Common myeloid progenitor, CD34-positive (primary cell): ENCODE measurements around the gene STAC3. TPM values are rescaled to one million over a fixed set of nuclear protein-coding genes. Genes with fewer than 3 reads are reported as not detected.
A peak's percentile ranks its signal among the peaks of the same experiment; 100 is the strongest.
"Not testable (repeated sequence)": the region's sequence is repeated elsewhere in the genome, so short reads cannot be mapped to it uniquely, and the experiment has no call there.

Source experiments
- CTCF ChIA-PET: fragments of 350-600 bp; sonication (Branson Sonifier 250); formaldehyde crosslinking; loops from one replicate; lab custom pipeline; 2021; ENCODE audit warnings: antibody characterized with exemption; lab: Charles Lee
- POLR2A ChIA-PET: fragments of 350-600 bp; sonication (Branson Sonifier 250); formaldehyde crosslinking; loops from one replicate; lab custom pipeline; 2021; ENCODE audit warnings: antibody characterized with exemption; lab: Charles Lee
- DNase-seq, 3 donors: peaks; one replicate each; pipeline versions ENCODE4 v3.0.0 to v3.0.0-alpha.2; 2013
- H3K27ac ChIP-seq, 2 experiments: 1 replicate in 1 of 2; 2 replicates in 1 of 2; pipeline ENCODE4 v1.7.0; 2013; ENCODE audit warnings: inconsistent platforms in 2 of 2, low read length in 2 of 2, mild to moderate bottlenecking in 2 of 2, low read depth in 1 of 2, moderate library complexity in 1 of 2; ENCODE audit not compliant: severe bottlenecking in 2 of 2, insufficient read depth in 1 of 2, poor library complexity in 1 of 2
- H3K27me3 ChIP-seq, 5 experiments: replicated peaks in 2 of 5; 1 replicate in 3 of 5; 2 replicates in 2 of 5; pipeline versions ENCODE4 v1.6.1 to v1.7.0; 2013; ENCODE audit warnings: low read length in 4 of 5, mild to moderate bottlenecking in 2 of 5, moderate library complexity in 2 of 5, inconsistent platforms in 1 of 5; ENCODE audit not compliant: insufficient read depth in 5 of 5, control insufficient read depth in 4 of 5
- H3K36me3 ChIP-seq, 4 experiments: 1 replicate in 2 of 4; 2 replicates in 2 of 4; pipeline versions ENCODE4 v1.6.1 to v1.7.0; 2013; ENCODE audit warnings: low read length in 3 of 4, control low read depth in 1 of 4, mild to moderate bottlenecking in 1 of 4; ENCODE audit not compliant: control insufficient read depth in 4 of 4, insufficient read depth in 4 of 4
- H3K4me1 ChIP-seq, 4 experiments: 1 replicate in 3 of 4; 2 replicates in 1 of 4; pipeline versions ENCODE4 v1.6.1 to v1.7.1; 2013; ENCODE audit warnings: low read length in 3 of 4, mild to moderate bottlenecking in 3 of 4, control low read depth in 1 of 4, inconsistent platforms in 1 of 4, moderate library complexity in 1 of 4; ENCODE audit not compliant: control insufficient read depth in 4 of 4, insufficient read depth in 4 of 4; ENCODE audit errors: control extremely low read depth in 1 of 4
- H3K4me3 ChIP-seq, 7 experiments: 1 replicate in 4 of 7; 2 replicates in 3 of 7; pipeline versions ENCODE4 v1.5.1 to v1.7.0; 2013; ENCODE audit warnings: mild to moderate bottlenecking in 7 of 7, low read length in 6 of 7, moderate library complexity in 6 of 7, inconsistent platforms in 2 of 7, low read depth in 2 of 7, control low read depth in 1 of 7; ENCODE audit not compliant: insufficient read depth in 4 of 7, control insufficient read depth in 1 of 7; ENCODE audit errors: extremely low read depth in 1 of 7
- H3K9me3 ChIP-seq, 5 experiments: 1 replicate in 4 of 5; 2 replicates in 1 of 5; pipeline versions ENCODE4 v1.6.1 to v1.7.1; 2013; ENCODE audit warnings: low read length in 4 of 5, mild to moderate bottlenecking in 2 of 5, inconsistent platforms in 1 of 5, low read depth in 1 of 5, moderate library complexity in 1 of 5; ENCODE audit not compliant: control insufficient read depth in 4 of 5, insufficient read depth in 2 of 5; ENCODE audit errors: control extremely low read depth in 1 of 5
- WGBS: methylation state at CpG from one replicate; pipeline ENCODE4 v1.1.5; 2013; ENCODE audit not compliant: insufficient coverage; 5-methylcytosine and 5-hydroxymethylcytosine counted together
- polyA plus RNA-seq: library from polyadenylated mRNA; unstranded; fragments of 120-200 nt; gene quantifications from one replicate; pipeline ENCODE4 v1.2.1, GENCODE V29; 2013

The STAC3 gene
- polyA plus RNA-seq, result 4.4 TPM

DNA sequence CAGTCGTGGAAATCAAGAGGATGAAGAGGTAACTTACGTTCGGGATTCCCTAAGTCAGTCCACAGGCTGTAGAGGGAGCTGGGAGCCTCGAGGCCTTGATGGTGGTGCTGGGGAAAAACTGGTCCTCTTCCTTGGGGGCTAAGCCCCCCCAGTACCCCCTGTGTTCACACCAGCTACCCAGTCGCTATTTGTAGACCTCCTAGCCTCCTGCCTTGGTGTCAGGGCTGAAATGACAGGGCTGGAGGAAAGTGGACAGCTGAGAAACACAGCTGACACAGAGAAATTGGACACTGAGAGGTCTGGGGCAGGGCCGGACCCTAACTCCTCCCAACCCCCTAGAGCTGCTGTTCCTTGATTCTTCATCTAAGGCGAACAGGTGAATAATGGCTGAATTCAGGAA, at the start of gene STAC3:
Gene STAC3 (minus strand): TSS at position 232 of the 400 bp plus-strand sequence. CDS start 1,551 bp downstream, outside the sequence.
- Histone ChIP-seq H3K9me3 (no peaks in the 10 kb centered on the region), H3K36me3 (peaks cover 0 to 16% (median 12%) of the 10 kb centered on the region in 4 experiments), H3K4me1 (peaks cover 0 to 11% (median 7%) of the 10 kb centered on the region in 4 experiments), H3K27me3 (no peaks in the 10 kb centered on the region), H3K27ac (no peak within 1 kb of the TSS), H3K4me3 (no peak within 1 kb of the TSS)
- CTCF ChIA-PET, result interaction anchor here (1.4 to 18.5 kb wide), 8 partner anchors 8 to 38 kb away, joined by 4 to 326 read pairs (median 18); partner anchors contain the start of gene SHMT2
- DNase-seq, result no peak
- 87% methylated on average over 3 of the region's 7 CpGs for WGBS
- POLR2A ChIA-PET, result interaction anchor here (0.5 to 0.6 kb wide), 3 partner anchors 263 to 408 kb away, joined by 3 to 5 read pairs (median 4); no protein-coding TSS in a partner anchor

DNA sequence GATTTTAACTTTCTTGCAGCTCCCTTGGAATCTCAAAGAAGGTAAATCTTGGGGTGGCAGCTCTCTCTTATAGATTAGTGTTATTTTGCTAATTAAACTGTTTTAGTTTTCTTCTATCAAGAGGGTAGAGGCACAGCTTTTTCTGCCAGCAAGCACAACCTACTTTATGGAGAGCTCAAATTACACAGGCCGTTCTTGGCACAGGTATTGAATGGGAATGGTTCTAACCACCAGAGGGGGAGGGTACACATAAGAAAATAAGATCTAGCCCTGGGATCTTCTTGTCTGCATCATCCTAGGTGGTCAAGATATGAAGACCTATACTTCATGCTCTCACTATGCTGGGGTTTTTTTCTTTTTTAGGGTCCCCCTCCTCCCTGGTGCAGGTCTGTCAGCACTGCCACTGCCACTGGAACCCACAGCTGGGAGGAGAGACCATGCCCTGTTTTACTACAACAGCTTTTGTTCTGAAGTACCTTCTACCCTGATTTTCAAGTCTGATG, 48.6 kb upstream of the STAC3 start:
- H3K27me3 ChIP-seq, result no peaks in the 10 kb centered on the region
- ChIA-PET POLR2A (no interaction called here), CTCF (interaction anchor here (0.9 to 27.1 kb wide), 4 partner anchors 8 to 151 kb away, joined by 3 to 518 read pairs (median 6); partner anchors contain the start of genes GLI1 and INHBE)
- H3K27ac ChIP-seq, result no peak overlapping the region
- no peaks in the 10 kb centered on the region for H3K9me3 ChIP-seq
- WGBS, result 100% methylated on average over 1 of the region's 1 CpG
- DNase-seq, result no peak
- H3K4me1 ChIP-seq, result no peaks in the 10 kb centered on the region
- peaks cover 34 to 62% (median 36%) of the 10 kb centered on the region in 4 experiments for H3K36me3 ChIP-seq
- no peak overlapping the region for H3K4me3 ChIP-seq

DNA sequence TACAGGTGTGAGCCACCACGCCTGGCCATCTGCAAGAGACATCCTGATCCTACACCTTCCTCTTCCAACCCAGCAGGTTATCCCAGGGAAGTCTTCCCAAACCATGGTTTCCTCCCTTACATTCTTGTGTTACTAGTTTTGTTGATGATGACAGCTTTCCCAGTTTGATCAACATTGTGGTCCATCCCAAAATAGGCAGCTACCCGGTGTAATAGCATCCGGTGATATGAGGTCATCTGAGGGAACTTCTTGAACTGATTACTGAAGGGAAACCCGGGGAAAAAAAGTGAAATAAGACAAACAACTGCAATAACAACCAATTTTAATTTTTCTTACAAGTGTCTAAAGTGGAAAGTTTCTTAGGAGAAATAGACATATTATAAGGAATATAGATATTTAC, 45.3 kb upstream of the STAC3 start:
- ChIA-PET CTCF (interaction anchor here (1.1 to 2.5 kb wide), 2 partner anchors 11 to 157 kb away, joined by 4 to 6 read pairs; no protein-coding TSS in a partner anchor), POLR2A (no interaction called here)
- peaks cover 30 to 66% (median 42%) of the 10 kb centered on the region in 4 experiments for H3K36me3 ChIP-seq
- H3K27me3 ChIP-seq, result no peaks in the 10 kb centered on the region
- no peaks in the 10 kb centered on the region for H3K9me3 ChIP-seq
- no peak overlapping the region for H3K4me3 ChIP-seq
- no peaks in the 10 kb centered on the region for H3K4me1 ChIP-seq
- WGBS, result no CpG with 5 or more reads among the region's 4 CpGs
- no peak overlapping the region for H3K27ac ChIP-seq
- no peak for DNase-seq

DNA sequence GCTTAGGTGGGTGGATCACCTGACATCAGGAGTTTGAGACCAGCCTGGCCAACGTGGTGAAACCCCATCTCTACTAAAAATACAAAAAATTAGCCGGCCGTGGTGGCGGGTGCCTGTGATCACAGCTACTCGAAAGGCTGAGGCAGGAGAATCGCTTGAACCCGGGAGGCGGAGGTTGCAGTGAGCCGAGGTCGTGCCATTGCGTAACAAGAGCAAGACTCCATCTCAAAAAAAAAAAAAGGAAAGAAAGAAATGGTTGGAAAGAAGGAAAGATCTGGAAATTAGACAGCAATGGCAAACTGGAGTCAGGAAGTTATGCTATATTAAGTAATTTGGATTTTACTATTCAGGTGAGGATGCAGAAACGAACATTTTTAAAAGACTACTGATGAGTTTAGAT, 31.1 kb upstream of the STAC3 start:
- CTCF ChIA-PET, result interaction anchor here (1.8 to 2.3 kb wide), 3 partner anchors 8 to 11 kb away, joined by 5 to 9 read pairs (median 7); no protein-coding TSS in a partner anchor
- 94% methylated on average over 11 of the region's 12 CpGs for WGBS
- H3K4me1 ChIP-seq, DNase-seq, H3K4me3 ChIP-seq, H3K27ac ChIP-seq, H3K27me3 ChIP-seq, H3K9me3 ChIP-seq, POLR2A ChIA-PET: not testable (repeated sequence)
- H3K36me3 ChIP-seq, result peaks cover 17 to 77% (median 41%) of the 10 kb centered on the region in 4 experiments

DNA sequence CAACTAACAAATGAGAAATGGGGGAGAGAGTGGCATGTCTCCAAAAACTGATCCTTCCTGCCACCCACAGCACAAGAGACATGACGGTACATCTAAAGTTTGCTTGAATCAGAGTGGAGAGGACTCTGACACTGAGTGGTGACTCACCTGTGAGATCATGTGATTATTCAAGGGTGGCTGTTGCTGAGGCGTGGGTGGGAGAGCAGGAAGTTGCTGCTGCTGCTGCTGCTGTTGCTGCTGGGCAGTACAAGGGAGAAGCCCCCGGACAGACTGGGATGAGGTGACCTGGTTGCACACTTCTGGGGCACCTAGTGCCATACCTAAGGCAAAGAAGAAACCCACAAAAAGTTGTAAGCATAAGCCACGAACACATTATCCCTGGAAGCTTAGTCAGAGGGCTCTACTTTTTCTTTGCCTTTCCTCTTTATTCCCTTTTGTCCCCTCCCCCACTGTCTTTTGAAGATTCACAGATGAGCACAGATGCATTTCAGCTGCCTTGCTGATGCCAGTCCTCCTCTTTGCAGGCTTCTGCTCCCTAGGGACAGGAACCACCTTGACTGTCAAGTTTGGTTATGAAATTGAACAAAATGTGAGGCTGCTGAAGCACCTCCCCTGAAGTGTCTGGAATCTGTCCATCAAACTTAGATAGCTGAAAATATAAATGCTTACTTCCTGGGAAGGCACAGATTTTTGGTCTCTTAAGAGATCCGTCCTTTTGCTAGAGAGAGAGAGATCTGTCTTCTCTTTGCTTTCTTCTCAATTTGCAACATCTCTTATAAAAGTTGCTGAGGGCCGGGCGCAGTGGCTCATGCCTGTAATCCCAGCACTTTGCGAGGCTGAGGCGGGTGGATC, 29.4 kb upstream of the STAC3 start:
- H3K4me1 ChIP-seq, result peaks cover 0 to 9% (median 6%) of the 10 kb centered on the region in 4 experiments
- POLR2A ChIA-PET, result no interaction called here
- H3K9me3 ChIP-seq, result no peaks in the 10 kb centered on the region
- WGBS, result 81% methylated on average over 6 of the region's 9 CpGs
- H3K27ac ChIP-seq, result peak overlapping the region in 1 of 2 experiments; percentile 49
- peaks cover 12 to 67% (median 34%) of the 10 kb centered on the region in 4 experiments for H3K36me3 ChIP-seq
- CTCF ChIA-PET, result interaction anchor here (1.0 to 2.3 kb wide), 2 partner anchors 9 to 172 kb away, joined by 3 to 7 read pairs; no protein-coding TSS in a partner anchor
- H3K27me3 ChIP-seq, result no peaks in the 10 kb centered on the region
- no peak overlapping the region for H3K4me3 ChIP-seq
- DNase-seq, result peak; percentile 26 to 77 (median 68)

DNA sequence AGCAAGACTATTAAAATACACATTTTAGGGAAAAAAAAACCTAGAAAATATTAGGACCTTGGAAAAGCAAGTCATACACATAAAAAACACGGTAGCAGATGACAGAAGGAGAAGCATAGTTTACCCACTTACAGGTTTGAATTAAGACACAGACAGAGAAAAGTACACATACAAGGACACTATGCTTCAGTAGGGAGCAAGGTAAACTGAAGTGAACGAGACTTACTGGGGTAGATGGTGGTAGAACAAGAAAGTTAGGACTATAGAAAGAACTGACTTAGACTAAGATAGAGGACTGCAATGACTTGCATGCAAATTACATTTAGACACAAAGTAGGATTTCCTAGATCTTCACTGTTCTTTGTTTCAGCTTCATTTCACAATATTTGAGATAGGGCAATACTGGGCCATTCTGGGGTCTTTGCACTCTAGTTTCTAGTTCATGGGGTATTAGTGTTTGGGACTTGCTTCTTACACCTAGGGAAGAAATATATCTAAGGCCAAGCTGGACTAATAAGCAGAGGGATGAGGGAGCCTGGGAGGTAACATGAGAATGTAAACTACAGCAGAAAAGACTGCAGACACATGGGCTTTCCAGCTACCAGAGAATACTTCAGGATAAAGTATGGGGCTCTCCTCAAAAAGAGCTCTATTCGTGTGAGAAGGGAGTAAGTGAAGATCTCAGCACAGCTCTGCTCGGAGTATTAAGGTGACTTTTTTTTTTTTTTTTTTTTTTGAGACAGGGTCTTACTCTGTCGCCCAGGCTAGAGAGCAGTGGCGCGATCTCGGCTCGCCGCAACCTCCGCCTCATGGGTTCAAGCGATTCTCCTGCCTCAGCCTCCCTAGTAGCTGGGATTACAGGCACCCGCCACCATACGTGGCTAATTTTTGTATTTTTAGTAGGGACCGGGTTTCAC, 27.7 kb upstream of the STAC3 start:
- WGBS, result 98% methylated on average over 11 of the region's 15 CpGs
- Histone ChIP-seq H3K36me3 (peaks cover 14 to 58% (median 29%) of the 10 kb centered on the region in 4 experiments), H3K4me1 (peaks cover 0 to 9% (median 6%) of the 10 kb centered on the region in 4 experiments), H3K27ac (no peak overlapping the region), H3K4me3 (no peak overlapping the region), H3K9me3 (no peaks in the 10 kb centered on the region), H3K27me3 (no peaks in the 10 kb centered on the region)
- POLR2A ChIA-PET, result no interaction called here
- CTCF ChIA-PET, result interaction anchor here (0.6 to 1.7 kb wide), 5 partner anchors 9 to 177 kb away, joined by 3 to 10 read pairs (median 4); partner anchors contain the start of gene INHBE
- no peak for DNase-seq
